GM19328 (cell line): ENCODE results near the gene SRGAP1.
"Not testable (repeated sequence)": the region's sequence is repeated elsewhere in the genome, so short reads cannot be mapped to it uniquely, and the experiment has no call there.

ENCODE experiments used
- ATAC-seq: cut with Tn5 transposase; IDR thresholded peaks from one replicate; pipeline ENCODE4 v1.9.1; 2021; ENCODE audit warnings: mild to moderate bottlenecking, moderate library complexity; ENCODE audit not compliant: unreplicated experiment

Gene SRGAP1

GRCh38 chr12:64034901-64035576 lies 190.5 kb downstream of the SRGAP1 start:
- ATAC-seq: no peak

- ATAC-seq: no peak
Observed at GRCh38 chr12:64036414-64036813, 191.9 kb downstream of the SRGAP1 start.

- no peak for ATAC-seq
Observed at GRCh38 chr12:64039281-64039871, 194.9 kb downstream of the SRGAP1 start.

- no peak for ATAC-seq
Observed at GRCh38 chr12:64042911-64043310, 198.4 kb downstream of the SRGAP1 start.

- no peak for ATAC-seq
Observed at GRCh38 chr12:64044191-64044590, 199.7 kb downstream of the SRGAP1 start.

GRCh38 chr12:64051057-64051456 lies 206.6 kb downstream of the SRGAP1 start:
- ATAC-seq: no peak

- no peak for ATAC-seq
Observed at GRCh38 chr12:64053117-64053516, 208.6 kb downstream of the SRGAP1 start.

GRCh38 chr12:64054079-64054520 lies 209.6 kb downstream of the SRGAP1 start:
- no peak for ATAC-seq

GRCh38 chr12:64056741-64057140 lies 212.2 kb downstream of the SRGAP1 start:
- no peak for ATAC-seq

GRCh38 chr12:64057706-64058105 lies 213.2 kb downstream of the SRGAP1 start:
- no peak for ATAC-seq

- ATAC-seq: no peak
Observed at GRCh38 chr12:64058541-64059265, 214.2 kb downstream of the SRGAP1 start.

GRCh38 chr12:64059685-64060084 lies 215.2 kb downstream of the SRGAP1 start:
- ATAC-seq: no peak

- no peak for ATAC-seq
Observed at GRCh38 chr12:64061868-64062375, 217.4 kb downstream of the SRGAP1 start.

- ATAC-seq: no peak
Observed at GRCh38 chr12:64063121-64063520, 218.6 kb downstream of the SRGAP1 start.

- no peak for ATAC-seq
Observed at GRCh38 chr12:64064240-64064639, 219.7 kb downstream of the SRGAP1 start.

GRCh38 chr12:64064706-64065105 lies 220.2 kb downstream of the SRGAP1 start:
- no peak for ATAC-seq

- ATAC-seq: no peak
Observed at GRCh38 chr12:64065881-64066451, 221.5 kb downstream of the SRGAP1 start.

GRCh38 chr12:64066776-64067175 lies 222.3 kb downstream of the SRGAP1 start:
- ATAC-seq: no peak

GRCh38 chr12:64070454-64070853 lies 226.0 kb downstream of the SRGAP1 start:
- no peak for ATAC-seq

- no peak for ATAC-seq
Observed at GRCh38 chr12:64072916-64073575, 228.5 kb downstream of the SRGAP1 start.

- ATAC-seq: not testable (repeated sequence)
Observed at GRCh38 chr12:64076565-64076964, 232.1 kb downstream of the SRGAP1 start.
